T-cell (primary cell): Measurements from ENCODE around the gene BNC2. TPM values are rescaled to one million over a fixed set of nuclear protein-coding genes. Genes with fewer than 3 reads are reported as not detected.

Source experiments
- ATAC-seq, 4 experiments: fragments of 200-7000 bp in 3 of 4; fragments of 150-1000 bp in 1 of 4; cut with Tn5 transposase; replicated peaks in 1 of 4; 1 replicate in 3 of 4; 2 replicates in 1 of 4; pipeline ENCODE4 v1.10.0; 2021; ENCODE audit warnings: moderate library complexity in 3 of 4, mild to moderate bottlenecking in 2 of 4, moderate number of reproducible peaks in 1 of 4
- CTCF ChIA-PET, 2 donors: fragments of 300-600 bp; sonication (Branson Sonifier 250); formaldehyde crosslinking; loops; one replicate each; lab custom pipeline; 2022; ENCODE audit warnings: antibody characterized with exemption in 2 of 2; lab: Charles Lee
- POLR2A ChIA-PET, 2 donors: fragments of 300-600 bp; sonication (Branson Sonifier 250); formaldehyde crosslinking; loops; one replicate each; lab custom pipeline; 2022; ENCODE audit warnings: antibody characterized with exemption in 2 of 2; lab: Charles Lee
- DNase-seq, 35 experiments: peaks; one replicate each; pipeline versions ENCODE4 v3.0.0 to v3.0.0-alpha.2; 2013 to 2023
- H3K27ac ChIP-seq: one replicate; pipeline ENCODE4 v1.5.1; 2013; ENCODE audit warnings: low read length
- H3K27me3 ChIP-seq, 2 experiments: replicated peaks in 1 of 2; 1 replicate in 1 of 2; 2 replicates in 1 of 2; pipeline versions ENCODE4 v1.6.1 to v1.7.0; 2013; ENCODE audit warnings: low read length in 1 of 2, mixed read lengths in 1 of 2; ENCODE audit not compliant: control insufficient read depth in 2 of 2, insufficient read depth in 2 of 2; ENCODE audit errors: extremely low read depth in 1 of 2
- H3K36me3 ChIP-seq, 2 donors: 1 replicate in 1 of 2; 2 replicates in 1 of 2; pipeline versions ENCODE4 v1.6.1 to v1.7.0; 2013; ENCODE audit warnings: low read length in 1 of 2; ENCODE audit not compliant: control insufficient read depth in 2 of 2, insufficient read depth in 1 of 2; ENCODE audit errors: extremely low read depth in 1 of 2
- H3K4me1 ChIP-seq, 2 experiments: 1 replicate in 1 of 2; 2 replicates in 1 of 2; pipeline versions ENCODE4 v1.6.1 to v1.7.0; 2013; ENCODE audit warnings: low read length in 2 of 2, mixed read lengths in 1 of 2; ENCODE audit not compliant: insufficient read depth in 2 of 2, control insufficient read depth in 1 of 2; ENCODE audit errors: extremely low read depth in 1 of 2
- H3K4me3 ChIP-seq, 2 donors: 1 replicate in 1 of 2; 2 replicates in 1 of 2; pipeline versions ENCODE4 v1.5.1 to v1.7.0; 2013; ENCODE audit warnings: mild to moderate bottlenecking in 2 of 2, low read length in 1 of 2, moderate library complexity in 1 of 2; ENCODE audit not compliant: control insufficient read depth in 1 of 2; ENCODE audit errors: extremely low read depth in 1 of 2
- H3K9me3 ChIP-seq: 2 replicates; pipeline ENCODE4 v1.7.0; 2013
- H3K27ac Mint-ChIP-seq, 2 donors: one replicate each; pipeline ENCODE4 v1.8.0; 2020 to 2021; ENCODE audit warnings: mild to moderate bottlenecking in 2 of 2, mixed read lengths in 2 of 2
- H3K27me3 Mint-ChIP-seq, 2 donors: one replicate each; pipeline ENCODE4 v1.8.0; 2021 to 2022; ENCODE audit warnings: mixed read lengths in 2 of 2
- H3K36me3 Mint-ChIP-seq: one replicate; pipeline ENCODE4 v1.8.0; 2021; ENCODE audit warnings: mixed read lengths
- H3K4me1 Mint-ChIP-seq, 3 donors: one replicate each; pipeline ENCODE4 v1.8.0; 2020 to 2022; ENCODE audit warnings: mixed read lengths in 3 of 3, mild to moderate bottlenecking in 1 of 3
- H3K4me3 Mint-ChIP-seq, 3 donors: one replicate each; pipeline ENCODE4 v1.8.0; 2020 to 2022; ENCODE audit warnings: mild to moderate bottlenecking in 3 of 3, mixed read lengths in 3 of 3, moderate library complexity in 3 of 3
- H3K9me3 Mint-ChIP-seq, 3 donors: one replicate each; pipeline ENCODE4 v1.8.0; 2020 to 2022; ENCODE audit warnings: mixed read lengths in 3 of 3
- WGBS: methylation state at CpG from one replicate; pipeline ENCODE4 v1.1.5; 2013; ENCODE audit warnings: missing lambda C conversion rate; ENCODE audit not compliant: insufficient coverage; 5-methylcytosine and 5-hydroxymethylcytosine counted together
- total RNA-seq, 35 experiments: library from RNA in 6 of 35; stranded (reverse) in 6 of 35; fragments of 120-200 nt in 1 of 35; gene quantifications; one replicate each; pipeline versions ENCODE4 v1.2.1 to v1.2.4 and lab custom pipeline; 2013 to 2026

BNC2 gene
- total RNA-seq, 5 donors from 2014 or later (not counting 1 experiment from before 2014, with no cell fraction given) = 0.03 to 2.1 (median 0.57) TPM

DNA sequence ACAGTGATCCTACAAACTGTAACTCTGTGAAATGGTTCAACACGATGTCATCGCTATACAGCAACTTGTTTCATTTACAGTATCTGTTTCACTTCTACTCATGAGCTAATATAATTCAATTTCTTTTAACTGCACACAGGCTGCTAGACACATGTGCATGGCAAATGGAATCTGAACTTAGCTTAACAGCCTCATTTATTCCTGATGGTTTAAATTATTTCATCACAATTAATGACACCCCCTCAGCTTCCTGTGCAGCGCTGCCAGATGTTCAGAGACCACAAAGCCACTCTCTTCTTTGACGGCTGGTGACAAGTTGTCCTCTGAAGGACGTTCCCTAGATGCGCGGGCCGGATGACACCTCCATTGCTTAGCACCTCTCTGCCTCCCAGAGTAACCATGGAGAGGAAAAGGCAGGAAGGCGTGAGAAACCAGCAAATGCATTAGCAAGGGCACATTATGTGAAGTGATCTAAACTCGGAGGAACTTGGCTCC is 191.1 kb downstream of the BNC2 start:
- no peaks in the 10 kb centered on the region for H3K27me3 ChIP-seq
- DNase-seq (no peak), ATAC-seq (no peak)
- Mint-ChIP-seq H3K9me3 (peaks cover 0 to 10% (median 0%) of the 10 kb centered on the region in 3 donors), H3K27ac (no peak overlapping the region), H3K36me3 (no peaks in the 10 kb centered on the region), H3K4me3 (no peak overlapping the region), H3K4me1 (no peaks in the 10 kb centered on the region), H3K27me3 (no peaks in the 10 kb centered on the region)
- no peaks in the 10 kb centered on the region for H3K4me1 ChIP-seq
- H3K9me3 ChIP-seq = no peaks in the 10 kb centered on the region
- ChIA-PET CTCF (no interaction called here), POLR2A (no interaction called here)
- no peaks in the 10 kb centered on the region for H3K36me3 ChIP-seq
- WGBS = 51% methylated on average over 7 of the region's 10 CpGs
- no peak overlapping the region for H3K4me3 ChIP-seq
- no peak overlapping the region for H3K27ac ChIP-seq

- H3K27me3 Mint-ChIP-seq = no peaks in the 10 kb centered on the region
- no peaks in the 10 kb centered on the region for H3K36me3 ChIP-seq
- no peaks in the 10 kb centered on the region for H3K4me1 Mint-ChIP-seq
- POLR2A ChIA-PET = no interaction called here
- no peaks in the 10 kb centered on the region for H3K9me3 ChIP-seq
- H3K4me3 ChIP-seq = no peak overlapping the region
- no peaks in the 10 kb centered on the region for H3K4me1 ChIP-seq
- WGBS = no CpG with 5 or more reads among the region's 3 CpGs
- ATAC-seq (no peak), DNase-seq (no peak)
- H3K9me3 Mint-ChIP-seq = peaks cover 0 to 10% (median 0%) of the 10 kb centered on the region in 3 donors
- no peak overlapping the region for H3K27ac Mint-ChIP-seq
- CTCF ChIA-PET = no interaction called here
- no peak overlapping the region for H3K4me3 Mint-ChIP-seq
- no peak overlapping the region for H3K27ac ChIP-seq
- H3K36me3 Mint-ChIP-seq = no peaks in the 10 kb centered on the region
- H3K27me3 ChIP-seq = no peaks in the 10 kb centered on the region
These were observed 194.0 kb downstream of the BNC2 start for GRCh38 chr9:16676519-16676918.

DNA sequence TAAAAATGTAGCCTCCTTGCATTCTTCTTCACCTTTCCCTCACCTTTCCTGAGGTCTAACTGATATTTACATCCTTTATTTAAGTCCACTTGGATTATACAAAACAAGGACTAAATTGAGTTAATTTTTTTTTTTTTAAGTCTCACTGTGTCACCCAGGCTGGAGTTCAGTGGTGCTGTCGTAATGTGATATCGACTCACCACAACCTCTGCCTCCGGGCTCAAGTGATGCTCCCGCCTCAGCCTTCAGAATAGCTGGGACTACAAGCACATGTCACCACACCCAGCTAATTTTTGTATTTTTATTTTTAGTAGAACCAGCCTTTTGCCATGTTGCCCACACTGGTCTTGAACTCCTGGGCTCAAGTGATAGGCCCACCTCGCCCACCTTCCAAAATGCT is 195.3 kb downstream of the BNC2 start:
- POLR2A ChIA-PET = no interaction called here
- peaks cover 0 to 10% (median 4%) of the 10 kb centered on the region in 3 donors for H3K9me3 Mint-ChIP-seq
- ATAC-seq (no peak), DNase-seq (no peak)
- no peaks in the 10 kb centered on the region for H3K36me3 Mint-ChIP-seq
- CTCF ChIA-PET = no interaction called here
- H3K27me3 Mint-ChIP-seq = no peaks in the 10 kb centered on the region
- H3K9me3 ChIP-seq = no peaks in the 10 kb centered on the region
- no peak overlapping the region for H3K4me3 ChIP-seq
- H3K4me1 Mint-ChIP-seq = no peaks in the 10 kb centered on the region
- H3K36me3 ChIP-seq = no peaks in the 10 kb centered on the region
- H3K27me3 ChIP-seq = no peaks in the 10 kb centered on the region
- H3K4me1 ChIP-seq = no peaks in the 10 kb centered on the region
- H3K27ac ChIP-seq = no peak overlapping the region
- no peak overlapping the region for H3K27ac Mint-ChIP-seq
- H3K4me3 Mint-ChIP-seq = no peak overlapping the region
- WGBS = 100% methylated on average over 1 of the region's 5 CpGs

GRCh38 chr9:16673171-16673570 is 197.3 kb downstream of the BNC2 start:
- no peaks in the 10 kb centered on the region for H3K4me1 ChIP-seq
- no peak overlapping the region for H3K27ac ChIP-seq
- Mint-ChIP-seq H3K9me3 (peaks cover 2 to 6% (median 4%) of the 10 kb centered on the region in 3 donors), H3K4me1 (no peaks in the 10 kb centered on the region), H3K36me3 (no peaks in the 10 kb centered on the region), H3K4me3 (no peak overlapping the region), H3K27me3 (no peaks in the 10 kb centered on the region), H3K27ac (no peak overlapping the region)
- no peaks in the 10 kb centered on the region for H3K9me3 ChIP-seq
- no peak overlapping the region for H3K4me3 ChIP-seq
- POLR2A ChIA-PET = no interaction called here
- DNase-seq (no peak), ATAC-seq (no peak)
- CTCF ChIA-PET = interaction anchor here in 1 of 2 donors (0.6 to 0.7 kb wide), 2 partner anchors 29 kb away, joined by 3 to 4 read pairs; no protein-coding TSS in a partner anchor
- no peaks in the 10 kb centered on the region for H3K36me3 ChIP-seq
- no peaks in the 10 kb centered on the region for H3K27me3 ChIP-seq

- no peak overlapping the region for H3K4me3 Mint-ChIP-seq
- Histone ChIP-seq H3K27ac (no peak overlapping the region), H3K27me3 (no peaks in the 10 kb centered on the region), H3K36me3 (no peaks in the 10 kb centered on the region), H3K9me3 (no peaks in the 10 kb centered on the region), H3K4me1 (no peaks in the 10 kb centered on the region), H3K4me3 (no peak overlapping the region)
- no peaks in the 10 kb centered on the region for H3K4me1 Mint-ChIP-seq
- H3K9me3 Mint-ChIP-seq = peaks cover 1 to 4% (median 2%) of the 10 kb centered on the region in 3 donors
- CTCF ChIA-PET = interaction anchor here in 1 of 2 donors (0.7 kb wide), 1 partner anchor 28 kb away, joined by 3 read pairs; no protein-coding TSS in a partner anchor
- H3K36me3 Mint-ChIP-seq = no peaks in the 10 kb centered on the region
- no peak overlapping the region for H3K27ac Mint-ChIP-seq
- no peaks in the 10 kb centered on the region for H3K27me3 Mint-ChIP-seq
- DNase-seq (no peak), ATAC-seq (no peak)
- POLR2A ChIA-PET = no interaction called here
- no CpG with 5 or more reads among the region's 3 CpGs for WGBS
These were observed 198.0 kb downstream of the BNC2 start for GRCh38 chr9:16672501-16672900.

- H3K27ac ChIP-seq = no peak overlapping the region
These were observed 198.8 kb downstream of the BNC2 start for GRCh38 chr9:16671591-16672137.

More at GRCh38 chr9:16671591-16672137, 198.8 kb downstream of the BNC2 start:
- Mint-ChIP-seq H3K4me3 (no peak overlapping the region), H3K36me3 (no peaks in the 10 kb centered on the region), H3K27ac (no peak overlapping the region), H3K27me3 (no peaks in the 10 kb centered on the region), H3K9me3 (peaks cover 0 to 4% (median 2%) of the 10 kb centered on the region in 3 donors), H3K4me1 (no peaks in the 10 kb centered on the region)
- Histone ChIP-seq H3K36me3 (no peaks in the 10 kb centered on the region), H3K27me3 (no peaks in the 10 kb centered on the region), H3K4me3 (no peak overlapping the region), H3K4me1 (no peaks in the 10 kb centered on the region), H3K9me3 (no peaks in the 10 kb centered on the region)
- DNase-seq (no peak), ATAC-seq (no peak)
- no CpG with 5 or more reads among the region's 1 CpG for WGBS
- ChIA-PET CTCF (no interaction called here), POLR2A (no interaction called here)
